ENCODE results near the gene CBFA2T2.
"Not testable (repeated sequence)": the region's sequence is repeated elsewhere in the genome, so short reads cannot be mapped to it uniquely, and the experiment has no call there.

CBFA2T2 gene

DNA sequence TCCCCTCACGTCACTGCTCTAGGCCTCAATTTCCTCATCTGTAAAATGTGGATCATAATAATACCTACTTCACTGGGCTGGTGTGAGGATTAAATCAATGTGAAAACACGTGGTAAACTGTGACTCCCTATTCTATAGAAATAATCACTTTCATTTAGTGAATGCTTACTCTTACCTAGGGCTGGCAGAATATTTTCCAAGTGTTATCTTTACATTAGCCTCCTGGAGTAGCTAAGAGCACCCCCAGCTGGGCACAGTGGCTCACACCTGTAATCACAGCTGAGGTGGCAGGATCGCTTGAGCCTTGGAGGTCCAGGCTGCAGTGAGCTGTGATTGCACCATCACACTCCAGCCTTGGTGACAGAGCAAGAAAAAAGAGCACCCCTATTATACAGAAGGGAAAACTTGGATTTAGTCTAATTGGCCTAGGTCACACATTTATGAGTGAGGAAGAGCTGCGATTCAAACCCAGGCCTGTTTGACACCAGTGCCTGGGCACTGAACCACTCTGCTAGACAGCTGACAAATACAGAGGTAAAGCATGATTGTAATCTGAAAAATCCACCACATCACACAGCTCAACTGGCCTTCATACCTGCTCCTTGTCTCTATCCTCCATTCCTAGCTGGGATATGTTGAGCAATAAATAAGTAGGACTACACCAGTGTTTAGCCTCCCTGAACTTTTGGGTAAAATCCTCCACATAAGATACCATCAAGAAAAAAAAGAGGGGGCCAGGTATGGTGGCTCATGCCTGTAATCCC lies 44.9 kb upstream of the CBFA2T2 start:
- TF ChIP-seq CTCF (IDR thresholded peaks at IDR 0.05; ENCODE audit: low read depth, low read length, missing control alignments), result peak; percentile 25
- no peak overlapping the region for H3K4me3 ChIP-seq (replicated peaks; ENCODE audit: low read depth, low read length)
- no peak for DNase-seq (ENCODE audit: extremely low read depth, low read depth)

GRCh38 chr20:33445881-33446625 lies 43.8 kb upstream of the CBFA2T2 start:
- no peak overlapping the region for H3K4me3 ChIP-seq (replicated peaks; ENCODE audit: low read depth, low read length)
- no peak for DNase-seq (ENCODE audit: extremely low read depth, low read depth)
- TF ChIP-seq CTCF (IDR thresholded peaks at IDR 0.05; ENCODE audit: low read depth, low read length, missing control alignments), result no peak

DNA sequence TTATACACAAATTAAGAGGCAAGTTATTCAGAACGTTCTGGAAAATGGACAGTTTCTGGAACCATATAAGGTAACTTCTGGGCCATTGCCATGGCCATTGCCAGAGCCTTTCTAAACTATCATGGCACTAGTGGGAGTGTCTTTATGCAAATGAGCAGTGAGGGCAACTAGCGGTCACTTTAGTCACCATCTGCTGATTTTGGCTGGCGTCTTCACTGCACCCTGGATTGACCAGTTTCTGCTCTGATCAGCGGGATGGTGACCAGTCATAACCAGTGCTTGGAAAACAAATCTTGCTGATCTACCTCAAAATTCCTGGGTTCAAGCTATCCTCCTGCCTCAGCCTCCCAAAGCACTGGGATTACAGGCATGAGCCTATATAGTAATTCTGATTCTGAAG lies 39.0 kb upstream of the CBFA2T2 start:
- no peak for TF ChIP-seq CTCF (IDR thresholded peaks at IDR 0.05; ENCODE audit: low read depth, low read length, missing control alignments)
- H3K4me3 ChIP-seq (replicated peaks; ENCODE audit: low read depth, low read length), result no peak overlapping the region
- DNase-seq (ENCODE audit: extremely low read depth, low read depth), result no peak

GRCh38 chr20:33456916-33457642 lies 32.8 kb upstream of the CBFA2T2 start:
- not testable (repeated sequence) for H3K4me3 ChIP-seq (replicated peaks; ENCODE audit: low read depth, low read length)
- peak; percentile 92 for TF ChIP-seq CTCF (IDR thresholded peaks at IDR 0.05; ENCODE audit: low read depth, low read length, missing control alignments)
- DNase-seq (ENCODE audit: extremely low read depth, low read depth), result peak; percentile 29

- H3K4me3 ChIP-seq (replicated peaks; ENCODE audit: low read depth, low read length), result no peak overlapping the region
- DNase-seq (ENCODE audit: extremely low read depth, low read depth), result no peak
- TF ChIP-seq CTCF (IDR thresholded peaks at IDR 0.05; ENCODE audit: low read depth, low read length, missing control alignments), result no peak
Observed at GRCh38 chr20:33459599-33459998, 30.3 kb upstream of the CBFA2T2 start.

- no peak for TF ChIP-seq CTCF (IDR thresholded peaks at IDR 0.05; ENCODE audit: low read depth, low read length, missing control alignments)
- DNase-seq (ENCODE audit: extremely low read depth, low read depth), result no peak
Observed at GRCh38 chr20:33460711-33461110, 29.2 kb upstream of the CBFA2T2 start.

More at GRCh38 chr20:33460711-33461110, 29.2 kb upstream of the CBFA2T2 start:
- no peak overlapping the region for H3K4me3 ChIP-seq (replicated peaks; ENCODE audit: low read depth, low read length)

Measured in HFF-Myc (cell line).